GM19035 (cell line): ENCODE results near the gene NR3C2.

ENCODE experiments used
- ATAC-seq: cut with Tn5 transposase; IDR thresholded peaks from one replicate; pipeline ENCODE4 v1.9.1; 2021; ENCODE audit not compliant: unreplicated experiment

Gene NR3C2

GRCh38 chr4:148435654-148436406 is 6.4 kb downstream of the NR3C2 start:
- no peak for ATAC-seq

- no peak for ATAC-seq
These were observed 8.0 kb downstream of the NR3C2 start for GRCh38 chr4:148434075-148434773.

- ATAC-seq: no peak
These were observed 10.8 kb downstream of the NR3C2 start for GRCh38 chr4:148431401-148431800.

GRCh38 chr4:148430854-148431253 is 11.4 kb downstream of the NR3C2 start:
- ATAC-seq: no peak

- no peak for ATAC-seq
These were observed 13.0 kb downstream of the NR3C2 start for GRCh38 chr4:148429206-148429605.

GRCh38 chr4:148426643-148427042 is 15.6 kb downstream of the NR3C2 start:
- ATAC-seq: no peak

GRCh38 chr4:148425327-148426110 is 16.7 kb downstream of the NR3C2 start:
- no peak for ATAC-seq

GRCh38 chr4:148420397-148420796 is 21.8 kb downstream of the NR3C2 start:
- no peak for ATAC-seq

- no peak for ATAC-seq
These were observed 26.7 kb downstream of the NR3C2 start for GRCh38 chr4:148415500-148415899.

GRCh38 chr4:148412460-148412994 is 29.7 kb downstream of the NR3C2 start:
- ATAC-seq: no peak

- ATAC-seq: no peak
These were observed 36.9 kb downstream of the NR3C2 start for GRCh38 chr4:148405161-148405893.

GRCh38 chr4:148398988-148399387 is 43.2 kb downstream of the NR3C2 start:
- ATAC-seq: no peak

GRCh38 chr4:148397771-148398170 is 44.4 kb downstream of the NR3C2 start:
- ATAC-seq: no peak

- ATAC-seq: no peak
These were observed 45.1 kb downstream of the NR3C2 start for GRCh38 chr4:148396986-148397673.

GRCh38 chr4:148395771-148396170 is 46.4 kb downstream of the NR3C2 start:
- ATAC-seq: no peak

- no peak for ATAC-seq
These were observed 51.2 kb downstream of the NR3C2 start for GRCh38 chr4:148391056-148391455.

GRCh38 chr4:148390311-148390710 is 51.9 kb downstream of the NR3C2 start:
- ATAC-seq: no peak

GRCh38 chr4:148380291-148380690 is 61.9 kb downstream of the NR3C2 start:
- no peak for ATAC-seq

- no peak for ATAC-seq
These were observed 66.1 kb downstream of the NR3C2 start for GRCh38 chr4:148376151-148376550.

GRCh38 chr4:148375584-148375983 is 66.6 kb downstream of the NR3C2 start:
- ATAC-seq: no peak
